GM18868 (cell line): ENCODE measurements around the gene WTIP.
"Not testable (repeated sequence)": the region's sequence is repeated elsewhere in the genome, so short reads cannot be mapped to it uniquely, and the experiment has no call there.

Experiments used
- ATAC-seq: cut with Tn5 transposase; IDR thresholded peaks from one replicate; pipeline ENCODE4 v1.9.1; 2021; ENCODE audit warnings: mild to moderate bottlenecking, moderate library complexity; ENCODE audit not compliant: unreplicated experiment

WTIP gene

GRCh38 chr19:34480971-34481841, at the start of gene WTIP:
Gene WTIP, plus strand, starts transcription at chr19:34481758. Its CDS starts 217 bp downstream, at chr19:34481975.
- ATAC-seq: no peak

GRCh38 chr19:34432797-34433196, 48.8 kb upstream of the WTIP start:
- ATAC-seq: no peak

- no peak for ATAC-seq
Measured at GRCh38 chr19:34436716-34437115, 44.8 kb upstream of the WTIP start.

GRCh38 chr19:34448191-34448590, 33.4 kb upstream of the WTIP start:
- ATAC-seq: no peak

GRCh38 chr19:34452723-34453122, 28.8 kb upstream of the WTIP start:
- no peak for ATAC-seq

- no peak for ATAC-seq
Measured at GRCh38 chr19:34454091-34454490, 27.5 kb upstream of the WTIP start.

- no peak for ATAC-seq
Measured at GRCh38 chr19:34454685-34455084, 26.9 kb upstream of the WTIP start.

- ATAC-seq: not testable (repeated sequence)
Measured at GRCh38 chr19:34455783-34456480, 25.6 kb upstream of the WTIP start.

- ATAC-seq: no peak
Measured at GRCh38 chr19:34457446-34457845, 24.1 kb upstream of the WTIP start.

- no peak for ATAC-seq
Measured at GRCh38 chr19:34458677-34459076, 22.9 kb upstream of the WTIP start.

- no peak for ATAC-seq
Measured at GRCh38 chr19:34459614-34460013, 21.9 kb upstream of the WTIP start.

- no peak for ATAC-seq
Measured at GRCh38 chr19:34461375-34462100, 20.0 kb upstream of the WTIP start.

GRCh38 chr19:34464785-34465184, 16.8 kb upstream of the WTIP start:
- ATAC-seq: not testable (repeated sequence)

- no peak for ATAC-seq
Measured at GRCh38 chr19:34468409-34468808, 13.1 kb upstream of the WTIP start.

GRCh38 chr19:34469026-34469425, 12.5 kb upstream of the WTIP start:
- ATAC-seq: not testable (repeated sequence)

- ATAC-seq: no peak
Measured at GRCh38 chr19:34471906-34472700, 9.5 kb upstream of the WTIP start.

- no peak for ATAC-seq
Measured at GRCh38 chr19:34474233-34474989, 7.1 kb upstream of the WTIP start.

- no peak for ATAC-seq
Measured at GRCh38 chr19:34475026-34475974, 6.3 kb upstream of the WTIP start.
